ENCODE data around the gene PAFAH1B1.

DNA sequence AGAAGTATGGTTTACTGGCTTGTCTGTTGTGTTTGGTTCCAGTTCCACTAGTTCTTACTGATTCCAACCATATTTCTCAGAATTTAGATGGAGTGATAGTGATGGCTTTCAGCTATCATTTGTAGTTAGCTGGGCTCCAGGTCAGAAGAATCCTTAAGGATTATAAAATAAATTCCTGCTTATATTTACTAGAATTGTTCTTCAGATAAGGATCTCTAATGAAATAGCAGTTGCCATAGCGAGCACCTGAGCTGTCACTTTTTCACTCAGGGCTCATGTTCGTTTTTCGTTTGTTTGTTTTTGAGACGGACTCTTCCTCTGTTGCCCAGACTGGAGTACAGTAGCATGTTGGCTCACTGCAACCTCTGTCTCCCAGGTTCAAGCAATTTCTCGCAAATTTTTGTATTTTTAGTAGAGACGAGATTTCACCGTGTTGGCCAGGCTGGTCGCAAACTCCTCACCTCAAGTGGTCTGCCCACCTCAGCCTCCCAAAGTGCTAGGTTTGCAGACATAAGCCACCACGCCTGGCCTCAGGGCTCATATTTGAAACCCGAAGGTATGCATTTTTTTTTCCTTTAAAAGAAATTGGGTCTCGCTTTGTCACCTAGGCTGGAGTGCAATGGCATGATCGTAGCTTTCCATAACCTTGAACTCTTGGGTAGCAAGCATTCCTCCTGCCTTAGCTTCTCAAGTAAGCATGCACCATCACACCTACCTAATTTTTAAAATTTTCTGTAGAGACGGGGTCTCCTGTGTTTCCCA lies 42.9 kb downstream of the PAFAH1B1 start:
- TF ChIP-seq, protein P1, sequence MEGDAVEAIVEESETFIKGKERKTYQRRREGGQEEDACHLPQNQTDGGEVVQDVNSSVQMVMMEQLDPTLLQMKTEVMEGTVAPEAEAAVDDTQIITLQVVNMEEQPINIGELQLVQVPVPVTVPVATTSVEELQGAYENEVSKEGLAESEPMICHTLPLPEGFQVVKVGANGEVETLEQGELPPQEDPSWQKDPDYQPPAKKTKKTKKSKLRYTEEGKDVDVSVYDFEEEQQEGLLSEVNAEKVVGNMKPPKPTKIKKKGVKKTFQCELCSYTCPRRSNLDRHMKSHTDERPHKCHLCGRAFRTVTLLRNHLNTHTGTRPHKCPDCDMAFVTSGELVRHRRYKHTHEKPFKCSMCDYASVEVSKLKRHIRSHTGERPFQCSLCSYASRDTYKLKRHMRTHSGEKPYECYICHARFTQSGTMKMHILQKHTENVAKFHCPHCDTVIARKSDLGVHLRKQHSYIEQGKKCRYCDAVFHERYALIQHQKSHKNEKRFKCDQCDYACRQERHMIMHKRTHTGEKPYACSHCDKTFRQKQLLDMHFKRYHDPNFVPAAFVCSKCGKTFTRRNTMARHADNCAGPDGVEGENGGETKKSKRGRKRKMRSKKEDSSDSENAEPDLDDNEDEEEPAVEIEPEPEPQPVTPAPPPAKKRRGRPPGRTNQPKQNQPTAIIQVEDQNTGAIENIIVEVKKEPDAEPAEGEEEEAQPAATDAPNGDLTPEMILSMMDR (IDR thresholded peaks at IDR 0.05), result no peak
- no peak for TF ChIP-seq POLR2A (IDR thresholded peaks at IDR 0.05)
